ENCODE results near the gene PLPP4. TPM values are rescaled to one million over a fixed set of nuclear protein-coding genes. Genes with fewer than 3 reads are reported as not detected.

PLPP4 gene
- polyA plus RNA-seq, 2 donors: not detected

GRCh38 chr10:120571266-120571665, 114.2 kb downstream of the PLPP4 start:
- Histone ChIP-seq H3K4me3 (ENCODE audit: low read depth in 1 of 2, low read length in 2 of 2) (no peak overlapping the region), H3K36me3 (ENCODE audit: control insufficient read depth in 2 of 2, insufficient read depth in 2 of 2, low read length in 1 of 2) (no peaks in the 10 kb centered on the region), H3K4me1 (ENCODE audit: control insufficient read depth in 2 of 2, insufficient read depth in 2 of 2, low read length in 1 of 2) (no peaks in the 10 kb centered on the region), H3K9me3 (ENCODE audit: control insufficient read depth in 2 of 2, insufficient read depth in 1 of 2, low read depth in 1 of 2, low read length in 1 of 2) (peaks cover 0 to 3% of the 10 kb centered on the region in 2 donors), H3K27ac (ENCODE audit: low read depth in 2 of 2, low read length in 1 of 2) (no peak overlapping the region), H3K27me3 (ENCODE audit: control insufficient read depth in 1 of 2, insufficient read depth in 2 of 2, low read length in 2 of 2) (no peaks in the 10 kb centered on the region)

DNA sequence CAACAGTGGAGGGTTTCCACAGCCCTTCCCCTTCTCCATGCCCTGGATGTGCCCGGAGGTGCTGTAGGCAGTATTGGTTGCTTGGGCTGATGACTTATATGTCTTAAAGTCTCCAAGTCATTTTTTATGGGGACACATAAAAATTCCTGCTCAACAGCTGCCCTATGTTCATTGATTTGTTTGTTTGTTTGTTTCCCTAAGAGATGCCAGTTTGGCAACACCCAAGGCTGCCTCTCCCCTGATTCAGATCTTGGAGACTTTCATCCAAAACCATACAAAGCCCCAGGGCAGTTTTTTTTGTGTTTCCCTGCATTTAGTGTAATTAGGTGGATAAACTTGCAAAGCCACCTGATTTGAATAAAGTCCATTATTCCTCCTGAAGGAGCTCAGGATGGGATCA, 115.3 kb downstream of the PLPP4 start:
- WGBS, 2 donors: 60 to 90% methylated on average over 1 of the region's 1 CpG
- H3K4me3 ChIP-seq (ENCODE audit: low read depth in 1 of 2, low read length in 2 of 2): no peak overlapping the region
- H3K27me3 ChIP-seq (ENCODE audit: control insufficient read depth in 1 of 2, insufficient read depth in 2 of 2, low read length in 2 of 2): no peaks in the 10 kb centered on the region
- no peak overlapping the region for H3K27ac ChIP-seq (ENCODE audit: low read depth in 2 of 2, low read length in 1 of 2)
- H3K4me1 ChIP-seq (ENCODE audit: control insufficient read depth in 2 of 2, insufficient read depth in 2 of 2, low read length in 1 of 2): no peaks in the 10 kb centered on the region
- H3K9me3 ChIP-seq (ENCODE audit: control insufficient read depth in 2 of 2, insufficient read depth in 1 of 2, low read depth in 1 of 2, low read length in 1 of 2): peaks cover 0 to 3% of the 10 kb centered on the region in 2 donors
- H3K36me3 ChIP-seq (ENCODE audit: control insufficient read depth in 2 of 2, insufficient read depth in 2 of 2, low read length in 1 of 2): no peaks in the 10 kb centered on the region

DNA sequence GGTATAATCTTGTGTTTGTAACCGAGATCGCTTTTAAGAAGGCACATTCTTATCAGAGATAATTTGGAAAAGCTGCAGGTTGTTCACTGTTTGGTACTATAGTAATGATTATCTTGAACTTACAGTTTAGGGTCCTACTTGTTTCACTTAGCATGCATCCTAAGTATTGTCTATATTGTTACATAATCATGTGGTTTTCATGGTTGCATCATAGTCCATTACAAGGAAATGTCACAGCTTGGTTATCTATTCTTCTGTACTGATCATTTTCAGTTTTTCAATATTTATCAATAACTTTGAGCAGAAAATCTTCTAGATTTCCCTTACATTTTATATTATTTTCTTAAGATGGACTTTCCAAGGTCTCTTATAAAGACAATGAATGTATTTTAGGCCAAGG, 116.3 kb downstream of the PLPP4 start:
- WGBS, 2 donors: 91 to 94% methylated on average over 2 of the region's 2 CpGs
- no peaks in the 10 kb centered on the region for H3K27me3 ChIP-seq (ENCODE audit: control insufficient read depth in 1 of 2, insufficient read depth in 2 of 2, low read length in 2 of 2)

GRCh38 chr10:120574981-120575380, 118.0 kb downstream of the PLPP4 start:
- WGBS, 2 donors: 85 to 87% methylated on average over 10 to 13 of the region's 13 CpGs

More for the DNA sequence above, 116.3 kb downstream of the PLPP4 start:
- peaks cover 0 to 3% of the 10 kb centered on the region in 2 donors for H3K9me3 ChIP-seq (ENCODE audit: control insufficient read depth in 2 of 2, insufficient read depth in 1 of 2, low read depth in 1 of 2, low read length in 1 of 2)
- H3K4me1 ChIP-seq (ENCODE audit: control insufficient read depth in 2 of 2, insufficient read depth in 2 of 2, low read length in 1 of 2): no peaks in the 10 kb centered on the region
- no peak overlapping the region for H3K27ac ChIP-seq (ENCODE audit: low read depth in 2 of 2, low read length in 1 of 2)
- H3K4me3 ChIP-seq (ENCODE audit: low read depth in 1 of 2, low read length in 2 of 2): no peak overlapping the region
- no peaks in the 10 kb centered on the region for H3K36me3 ChIP-seq (ENCODE audit: control insufficient read depth in 2 of 2, insufficient read depth in 2 of 2, low read length in 1 of 2)

DNA sequence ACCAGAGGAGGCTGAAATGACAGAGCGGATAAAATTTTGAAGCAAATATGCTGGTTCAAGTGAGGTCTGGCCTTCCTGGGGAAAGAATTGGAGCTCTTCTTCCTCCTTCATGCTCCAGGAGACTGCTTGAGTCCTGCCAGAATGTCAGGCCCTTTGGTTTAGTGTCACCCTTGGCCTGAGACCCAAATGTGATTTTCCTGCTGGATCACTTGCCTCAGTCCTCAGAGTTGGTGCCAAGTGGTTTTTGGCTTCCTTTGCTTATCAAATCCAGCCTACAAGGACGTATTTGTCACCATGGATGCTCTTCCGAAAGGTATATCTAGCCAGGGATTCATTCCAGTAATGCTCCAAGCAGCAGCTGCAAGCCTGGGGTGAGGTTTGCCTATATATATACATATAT, 118.4 kb downstream of the PLPP4 start:
- Histone ChIP-seq H3K27me3 (ENCODE audit: control insufficient read depth in 1 of 2, insufficient read depth in 2 of 2, low read length in 2 of 2) (no peaks in the 10 kb centered on the region), H3K4me3 (ENCODE audit: low read depth in 1 of 2, low read length in 2 of 2) (no peak overlapping the region), H3K4me1 (ENCODE audit: control insufficient read depth in 2 of 2, insufficient read depth in 2 of 2, low read length in 1 of 2) (no peaks in the 10 kb centered on the region), H3K9me3 (ENCODE audit: control insufficient read depth in 2 of 2, insufficient read depth in 1 of 2, low read depth in 1 of 2, low read length in 1 of 2) (peaks cover 0 to 3% of the 10 kb centered on the region in 2 donors), H3K36me3 (ENCODE audit: control insufficient read depth in 2 of 2, insufficient read depth in 2 of 2, low read length in 1 of 2) (no peaks in the 10 kb centered on the region), H3K27ac (ENCODE audit: low read depth in 2 of 2, low read length in 1 of 2) (no peak overlapping the region)
- WGBS, 2 donors: 76 to 81% methylated on average over 3 of the region's 3 CpGs

More at GRCh38 chr10:120574981-120575380, 118.0 kb downstream of the PLPP4 start:
- Histone ChIP-seq H3K27me3 (ENCODE audit: control insufficient read depth in 1 of 2, insufficient read depth in 2 of 2, low read length in 2 of 2) (no peaks in the 10 kb centered on the region), H3K36me3 (ENCODE audit: control insufficient read depth in 2 of 2, insufficient read depth in 2 of 2, low read length in 1 of 2) (no peaks in the 10 kb centered on the region), H3K27ac (ENCODE audit: low read depth in 2 of 2, low read length in 1 of 2) (no peak overlapping the region), H3K9me3 (ENCODE audit: control insufficient read depth in 2 of 2, insufficient read depth in 1 of 2, low read depth in 1 of 2, low read length in 1 of 2) (peaks cover 0 to 3% of the 10 kb centered on the region in 2 donors), H3K4me1 (ENCODE audit: control insufficient read depth in 2 of 2, insufficient read depth in 2 of 2, low read length in 1 of 2) (no peaks in the 10 kb centered on the region), H3K4me3 (ENCODE audit: low read depth in 1 of 2, low read length in 2 of 2) (no peak overlapping the region)

- 75 to 80% methylated on average over 2 of the region's 2 CpGs for WGBS, 2 donors
- H3K4me1 ChIP-seq (ENCODE audit: control insufficient read depth in 2 of 2, insufficient read depth in 2 of 2, low read length in 1 of 2): no peaks in the 10 kb centered on the region
- no peaks in the 10 kb centered on the region for H3K27me3 ChIP-seq (ENCODE audit: control insufficient read depth in 1 of 2, insufficient read depth in 2 of 2, low read length in 2 of 2)
These were observed 121.1 kb downstream of the PLPP4 start for GRCh38 chr10:120578134-120578533.

GRCh38 chr10:120578890-120579289, 121.9 kb downstream of the PLPP4 start:
- WGBS, 2 donors: 70 to 82% methylated on average over 4 of the region's 4 CpGs
- no peaks in the 10 kb centered on the region for H3K27me3 ChIP-seq (ENCODE audit: control insufficient read depth in 1 of 2, insufficient read depth in 2 of 2, low read length in 2 of 2)
- H3K4me3 ChIP-seq (ENCODE audit: low read depth in 1 of 2, low read length in 2 of 2): no peak overlapping the region
- H3K4me1 ChIP-seq (ENCODE audit: control insufficient read depth in 2 of 2, insufficient read depth in 2 of 2, low read length in 1 of 2): no peaks in the 10 kb centered on the region
- H3K27ac ChIP-seq (ENCODE audit: low read depth in 2 of 2, low read length in 1 of 2): no peak overlapping the region
- no peaks in the 10 kb centered on the region for H3K36me3 ChIP-seq (ENCODE audit: control insufficient read depth in 2 of 2, insufficient read depth in 2 of 2, low read length in 1 of 2)
- H3K9me3 ChIP-seq (ENCODE audit: control insufficient read depth in 2 of 2, insufficient read depth in 1 of 2, low read depth in 1 of 2, low read length in 1 of 2): peaks cover 0 to 3% of the 10 kb centered on the region in 2 donors

More at GRCh38 chr10:120578134-120578533, 121.1 kb downstream of the PLPP4 start:
- no peaks in the 10 kb centered on the region for H3K36me3 ChIP-seq (ENCODE audit: control insufficient read depth in 2 of 2, insufficient read depth in 2 of 2, low read length in 1 of 2)
- no peak overlapping the region for H3K4me3 ChIP-seq (ENCODE audit: low read depth in 1 of 2, low read length in 2 of 2)
- peaks cover 0 to 3% of the 10 kb centered on the region in 2 donors for H3K9me3 ChIP-seq (ENCODE audit: control insufficient read depth in 2 of 2, insufficient read depth in 1 of 2, low read depth in 1 of 2, low read length in 1 of 2)
- H3K27ac ChIP-seq (ENCODE audit: low read depth in 2 of 2, low read length in 1 of 2): no peak overlapping the region

GRCh38 chr10:120580918-120581895, 124.2 kb downstream of the PLPP4 start:
- no peaks in the 10 kb centered on the region for H3K36me3 ChIP-seq (ENCODE audit: control insufficient read depth in 2 of 2, insufficient read depth in 2 of 2, low read length in 1 of 2)
- H3K27ac ChIP-seq (ENCODE audit: low read depth in 2 of 2, low read length in 1 of 2): no peak overlapping the region
- H3K9me3 ChIP-seq (ENCODE audit: control insufficient read depth in 2 of 2, insufficient read depth in 1 of 2, low read depth in 1 of 2, low read length in 1 of 2): no peaks in the 10 kb centered on the region
- no peak overlapping the region for H3K4me3 ChIP-seq (ENCODE audit: low read depth in 1 of 2, low read length in 2 of 2)
- 70 to 79% methylated on average over 16 of the region's 16 CpGs for WGBS, 2 donors
- no peaks in the 10 kb centered on the region for H3K4me1 ChIP-seq (ENCODE audit: control insufficient read depth in 2 of 2, insufficient read depth in 2 of 2, low read length in 1 of 2)
- no peaks in the 10 kb centered on the region for H3K27me3 ChIP-seq (ENCODE audit: control insufficient read depth in 1 of 2, insufficient read depth in 2 of 2, low read length in 2 of 2)

- H3K4me1 ChIP-seq (ENCODE audit: control insufficient read depth in 2 of 2, insufficient read depth in 2 of 2, low read length in 1 of 2): no peaks in the 10 kb centered on the region
- WGBS, 2 donors: 60 to 82% methylated on average over 2 of the region's 2 CpGs
- no peak overlapping the region for H3K27ac ChIP-seq (ENCODE audit: low read depth in 2 of 2, low read length in 1 of 2)
- no peak overlapping the region for H3K4me3 ChIP-seq (ENCODE audit: low read depth in 1 of 2, low read length in 2 of 2)
- H3K9me3 ChIP-seq (ENCODE audit: control insufficient read depth in 2 of 2, insufficient read depth in 1 of 2, low read depth in 1 of 2, low read length in 1 of 2): no peaks in the 10 kb centered on the region
- H3K36me3 ChIP-seq (ENCODE audit: control insufficient read depth in 2 of 2, insufficient read depth in 2 of 2, low read length in 1 of 2): no peaks in the 10 kb centered on the region
- H3K27me3 ChIP-seq (ENCODE audit: control insufficient read depth in 1 of 2, insufficient read depth in 2 of 2, low read length in 2 of 2): no peaks in the 10 kb centered on the region
These were observed 125.7 kb downstream of the PLPP4 start for GRCh38 chr10:120582753-120583152.

Measured in esophagus (tissue), 2 donors.